CD14-positive monocyte (primary cell): ENCODE data around the gene INPP4B. TPM values are rescaled to one million over a fixed set of nuclear protein-coding genes. Genes with fewer than 3 reads are reported as not detected.

ENCODE experiments used
- DNase-seq, 3 donors: peaks; one replicate each; pipeline ENCODE4 v3.0.0-alpha.2; 2011 to 2022
- H2AFZ ChIP-seq: 2 replicates; pipeline ENCODE4 v1.6.0; 2012; ENCODE audit warnings: mild to moderate bottlenecking, low read depth, low read length, inconsistent platforms; ENCODE audit not compliant: insufficient read depth, poor library complexity, severe bottlenecking
- H3K27ac ChIP-seq, 2 donors: 1 replicate in 1 of 2; 2 replicates in 1 of 2; pipeline ENCODE4 v1.5.1; 2012 to 2013; ENCODE audit warnings: low read length in 2 of 2, control low read depth in 1 of 2, inconsistent platforms in 1 of 2, low read depth in 1 of 2, mild to moderate bottlenecking in 1 of 2
- H3K27me3 ChIP-seq, 2 donors: one replicate each; pipeline versions ENCODE4 v1.6.0 to v1.6.1; 2011 to 2013; ENCODE audit warnings: low read length in 2 of 2; ENCODE audit not compliant: control insufficient read depth in 2 of 2, insufficient read depth in 2 of 2
- H3K36me3 ChIP-seq, 2 donors: replicated peaks in 1 of 2; 1 replicate in 1 of 2; 2 replicates in 1 of 2; pipeline versions ENCODE4 v1.5.1 to v1.6.1; 2012 to 2013; ENCODE audit warnings: low read length in 2 of 2, control low read depth in 1 of 2, inconsistent platforms in 1 of 2, mild to moderate bottlenecking in 1 of 2; ENCODE audit not compliant: insufficient read depth in 2 of 2, control insufficient read depth in 1 of 2
- H3K4me1 ChIP-seq, 2 donors: 1 replicate in 1 of 2; 2 replicates in 1 of 2; pipeline versions ENCODE4 v1.5.1 to v1.6.1; 2012 to 2013; ENCODE audit warnings: low read length in 2 of 2, control low read depth in 1 of 2, inconsistent platforms in 1 of 2, mild to moderate bottlenecking in 1 of 2, moderate library complexity in 1 of 2; ENCODE audit not compliant: insufficient read depth in 2 of 2, control insufficient read depth in 1 of 2
- H3K4me2 ChIP-seq: replicated peaks from 2 replicates; pipeline ENCODE3; 2012; ENCODE audit warnings: low read length, moderate library complexity, mild to moderate bottlenecking; ENCODE audit not compliant: poor library complexity, severe bottlenecking; ENCODE audit errors: extremely low read depth
- H3K4me3 ChIP-seq, 3 experiments: fragments of 200-600 bp in 1 of 3; sonication (generic) in 1 of 3; replicated peaks in 1 of 3; 1 replicate in 2 of 3; 2 replicates in 1 of 3; pipeline ENCODE4 v1.5.1; 2011 to 2013; ENCODE audit warnings: low read length in 3 of 3, mild to moderate bottlenecking in 3 of 3, control low read depth in 2 of 3, low read depth in 2 of 3, inconsistent platforms in 1 of 3, moderate library complexity in 1 of 3
- H3K79me2 ChIP-seq: 2 replicates; pipeline ENCODE4 v1.6.0; 2012; ENCODE audit warnings: mild to moderate bottlenecking, control low read depth, inconsistent platforms, low read length, moderate library complexity; ENCODE audit not compliant: insufficient read depth
- H3K9ac ChIP-seq: 2 replicates; pipeline ENCODE4 v1.6.0; 2017; ENCODE audit warnings: low read length, mild to moderate bottlenecking; ENCODE audit not compliant: insufficient read depth, poor library complexity, severe bottlenecking
- H3K9me3 ChIP-seq, 2 donors: replicated peaks in 1 of 2; 1 replicate in 1 of 2; 2 replicates in 1 of 2; pipeline versions ENCODE4 v1.5.1 to v1.6.1; 2012 to 2013; ENCODE audit warnings: low read length in 2 of 2, control low read depth in 1 of 2; ENCODE audit not compliant: control insufficient read depth in 1 of 2, insufficient read depth in 1 of 2
- H4K20me1 ChIP-seq: 2 replicates; pipeline ENCODE4 v1.6.0; 2012; ENCODE audit warnings: mild to moderate bottlenecking, low read length, control low read depth, moderate library complexity; ENCODE audit not compliant: insufficient read depth
- H3K27ac Mint-ChIP-seq, 7 donors: one replicate each; pipeline ENCODE4 v1.8.0; 2020; ENCODE audit warnings: mild to moderate bottlenecking in 7 of 7, mixed read lengths in 7 of 7, moderate library complexity in 6 of 7, inconsistent platforms in 2 of 7
- H3K27me3 Mint-ChIP-seq, 3 donors: one replicate each; pipeline ENCODE4 v1.8.0; 2021 to 2022; ENCODE audit warnings: low read depth in 3 of 3, mild to moderate bottlenecking in 3 of 3, mixed read lengths in 3 of 3, moderate library complexity in 3 of 3, inconsistent platforms in 1 of 3
- H3K36me3 Mint-ChIP-seq, 2 donors: one replicate each; pipeline ENCODE4 v1.8.0; 2020; ENCODE audit warnings: mixed read lengths in 2 of 2, inconsistent platforms in 1 of 2, mild to moderate bottlenecking in 1 of 2
- H3K4me1 Mint-ChIP-seq: one replicate; pipeline ENCODE4 v1.8.0; 2020; ENCODE audit warnings: mild to moderate bottlenecking, mixed read lengths
- H3K4me3 Mint-ChIP-seq, 2 donors: one replicate each; pipeline ENCODE4 v1.8.0; 2020; ENCODE audit warnings: mild to moderate bottlenecking in 2 of 2, mixed read lengths in 2 of 2, moderate library complexity in 1 of 2
- H3K9me3 Mint-ChIP-seq, 7 donors: one replicate each; pipeline ENCODE4 v1.8.0; 2020 to 2022; ENCODE audit warnings: mixed read lengths in 7 of 7, mild to moderate bottlenecking in 6 of 7, moderate library complexity in 6 of 7, inconsistent platforms in 2 of 7
- WGBS: methylation state at CpG from one replicate; pipeline ENCODE4 v1.1.5; 2013; ENCODE audit warnings: missing lambda C conversion rate; ENCODE audit not compliant: insufficient coverage; 5-methylcytosine and 5-hydroxymethylcytosine counted together
- intact Hi-C, 2 donors: fragments of 100-400 bp; cut with micrococcal nuclease; formaldehyde crosslinking; loops; one replicate each; pipeline versions ENCODE4 v1.15.0 to v1.15.1; 2023
- polyA plus RNA-seq, 3 donors: library from polyadenylated mRNA; depleted of rRNA in 1 of 3; unstranded in 2 of 3; stranded (reverse) in 1 of 3; fragments of 300-500 nt in 2 of 3; fragments of >200 nt in 1 of 3; fragmentation: Illumina TruSeq in 2 of 3; gene quantifications; 1 replicate in 2 of 3; 2 replicates in 1 of 3; pipeline ENCODE4 v1.2.3, GENCODE V29; 2012 to 2021
- TF ChIP-seq, protein P1 (sequence below): fragments of 200-600 bp; IDR thresholded peaks from one replicate; pipeline ENCODE4 v1.8.0; 2022; ENCODE audit warnings: antibody characterized with exemption, mild to moderate bottlenecking

The INPP4B gene
- polyA plus RNA-seq, 3 donors, result 0.13 to 0.38 (median 0.22) TPM

DNA sequence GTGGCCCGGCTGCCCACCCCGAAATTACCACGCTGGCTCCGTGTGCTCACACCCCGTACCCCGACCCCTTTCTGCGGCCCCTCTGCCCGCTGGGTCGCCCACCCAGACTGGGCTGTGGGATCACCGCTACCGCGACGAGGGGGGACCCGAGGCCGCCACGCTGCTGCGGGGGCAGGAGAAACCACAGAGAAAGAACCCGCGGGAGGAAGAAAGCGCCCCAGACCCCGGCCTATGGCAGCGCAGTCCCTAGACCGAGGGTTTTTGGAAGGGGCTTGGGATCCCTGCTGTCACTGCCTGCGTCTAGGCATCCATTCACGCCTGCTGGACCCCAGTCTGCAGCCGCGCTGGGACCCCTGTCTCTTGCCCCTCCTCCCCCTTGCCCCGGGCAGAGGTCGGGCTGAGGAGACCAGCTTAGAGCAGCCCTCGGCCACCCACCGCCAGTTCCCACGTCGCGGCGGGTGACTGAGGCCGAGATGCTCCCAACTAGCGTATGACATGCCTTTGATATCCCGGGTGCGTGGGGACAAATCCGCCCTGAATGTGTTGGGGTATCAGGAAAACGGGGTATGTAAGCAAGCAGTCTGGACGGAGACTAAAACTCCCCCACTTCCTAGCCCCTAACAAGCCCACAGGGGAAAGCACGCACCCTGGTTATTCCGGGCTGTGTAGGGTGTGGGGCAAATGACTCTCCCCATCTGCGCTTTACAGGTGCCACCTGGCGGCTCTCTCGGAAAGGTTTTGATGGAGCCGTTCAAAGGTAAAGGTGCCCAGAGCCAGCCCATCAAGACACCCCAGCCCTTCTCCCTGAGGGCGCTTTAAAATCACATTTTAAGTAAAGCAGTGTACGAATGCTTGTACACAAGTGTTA, 862 bp upstream of the INPP4B start:
- intact Hi-C loops, result no loop called here
- Mint-ChIP-seq H3K27ac (no peak overlapping the region), H3K27me3 (peaks cover 48 to 53% (median 50%) of the 10 kb centered on the region in 3 donors), H3K9me3 (peaks cover 0 to 11% (median 2%) of the 10 kb centered on the region in 7 donors), H3K36me3 (peaks cover 0 to 1% of the 10 kb centered on the region in 2 donors), H3K4me1 (peaks cover 22% of the 10 kb centered on the region), H3K4me3 (peak overlapping the region; percentile 88 to 97)
- Histone ChIP-seq H3K4me3 (peak overlapping the region; percentile 43 to 77 (median 53)), H3K27me3 (peaks cover 38 to 48% of the 10 kb centered on the region in 2 donors), H3K79me2 (no peaks in the 10 kb centered on the region), H3K36me3 (no peaks in the 10 kb centered on the region), H3K4me1 (peaks cover 20 to 26% of the 10 kb centered on the region in 2 donors), H2AFZ (peak overlapping the region; percentile 82), H3K27ac (no peak overlapping the region), H3K9me3 (peaks cover 0 to 9% of the 10 kb centered on the region in 2 donors), H3K4me2 (peak overlapping the region; percentile 87), H4K20me1 (no peaks in the 10 kb centered on the region), H3K9ac (peak overlapping the region; percentile 44)
- DNase-seq, result no peak
- TF ChIP-seq, protein P1, sequence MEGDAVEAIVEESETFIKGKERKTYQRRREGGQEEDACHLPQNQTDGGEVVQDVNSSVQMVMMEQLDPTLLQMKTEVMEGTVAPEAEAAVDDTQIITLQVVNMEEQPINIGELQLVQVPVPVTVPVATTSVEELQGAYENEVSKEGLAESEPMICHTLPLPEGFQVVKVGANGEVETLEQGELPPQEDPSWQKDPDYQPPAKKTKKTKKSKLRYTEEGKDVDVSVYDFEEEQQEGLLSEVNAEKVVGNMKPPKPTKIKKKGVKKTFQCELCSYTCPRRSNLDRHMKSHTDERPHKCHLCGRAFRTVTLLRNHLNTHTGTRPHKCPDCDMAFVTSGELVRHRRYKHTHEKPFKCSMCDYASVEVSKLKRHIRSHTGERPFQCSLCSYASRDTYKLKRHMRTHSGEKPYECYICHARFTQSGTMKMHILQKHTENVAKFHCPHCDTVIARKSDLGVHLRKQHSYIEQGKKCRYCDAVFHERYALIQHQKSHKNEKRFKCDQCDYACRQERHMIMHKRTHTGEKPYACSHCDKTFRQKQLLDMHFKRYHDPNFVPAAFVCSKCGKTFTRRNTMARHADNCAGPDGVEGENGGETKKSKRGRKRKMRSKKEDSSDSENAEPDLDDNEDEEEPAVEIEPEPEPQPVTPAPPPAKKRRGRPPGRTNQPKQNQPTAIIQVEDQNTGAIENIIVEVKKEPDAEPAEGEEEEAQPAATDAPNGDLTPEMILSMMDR, result no peak
- under 1% methylated on average over 41 of the region's 50 CpGs for WGBS

DNA sequence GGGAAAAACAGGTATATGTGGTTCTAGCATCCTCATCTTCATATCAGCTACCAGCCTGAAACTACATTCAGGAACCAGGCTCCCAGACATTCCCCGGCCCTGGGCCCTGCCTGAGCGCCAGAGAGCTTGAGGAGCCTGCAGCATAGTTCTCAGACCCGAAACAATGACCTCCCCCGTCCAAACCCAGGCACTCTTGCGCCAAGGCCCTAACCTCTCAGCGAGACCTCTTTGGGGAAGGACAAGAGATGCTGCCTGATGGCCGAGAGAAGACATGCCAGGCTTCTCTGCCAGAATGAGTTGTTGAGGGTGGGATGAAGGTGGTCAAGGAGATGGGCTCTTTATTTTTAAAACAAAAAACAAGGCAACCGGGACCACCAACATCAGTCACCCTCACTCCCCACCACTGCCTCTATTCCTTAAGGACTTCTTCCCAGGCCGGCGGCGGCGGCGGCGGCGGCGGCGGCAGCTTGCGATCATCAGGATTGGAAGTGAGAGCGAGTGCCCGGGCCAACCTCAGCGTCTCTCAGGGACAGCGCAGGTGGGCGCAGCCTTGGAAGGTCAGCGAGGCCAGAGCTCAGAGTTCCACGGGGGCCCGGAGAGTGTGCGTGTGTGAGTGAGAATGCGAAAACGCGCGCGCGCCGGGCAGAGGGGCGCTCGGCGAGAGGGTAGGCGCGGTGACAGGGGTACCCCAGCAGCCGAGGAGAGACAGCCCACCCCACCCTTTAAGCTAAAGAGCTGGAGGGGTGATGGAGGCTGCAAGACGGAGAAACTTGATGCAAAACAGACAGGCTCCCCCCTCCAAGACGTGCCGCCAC, 601 bp downstream of the INPP4B start:
- Mint-ChIP-seq H3K36me3 (peaks cover 0 to 1% of the 10 kb centered on the region in 2 donors), H3K4me3 (peak overlapping the region; percentile 88 to 97), H3K4me1 (peaks cover 22% of the 10 kb centered on the region), H3K27ac (peak overlapping the region in 1 of 7 donors; percentile 72), H3K27me3 (peaks cover 48 to 53% (median 50%) of the 10 kb centered on the region in 3 donors), H3K9me3 (peaks cover 0 to 11% (median 2%) of the 10 kb centered on the region in 7 donors)
- peaks cover 20 to 26% of the 10 kb centered on the region in 2 donors for H3K4me1 ChIP-seq
- H3K36me3 ChIP-seq, result no peaks in the 10 kb centered on the region
- DNase-seq, result no peak
- intact Hi-C loops, result no loop called here
- peak overlapping the region; percentile 87 for H3K4me2 ChIP-seq
- H3K27ac ChIP-seq, result no peak overlapping the region
- H3K79me2 ChIP-seq, result no peaks in the 10 kb centered on the region
- peak overlapping the region; percentile 44 for H3K9ac ChIP-seq
- TF ChIP-seq, protein P1, result no peak
- 0% methylated on average over 29 of the region's 43 CpGs for WGBS
- H2AFZ ChIP-seq, result peak overlapping the region; percentile 82
- H4K20me1 ChIP-seq, result no peaks in the 10 kb centered on the region
- H3K4me3 ChIP-seq, result peak overlapping the region; percentile 43 to 77 (median 53)
- peaks cover 0 to 9% of the 10 kb centered on the region in 2 donors for H3K9me3 ChIP-seq
- peaks cover 38 to 48% of the 10 kb centered on the region in 2 donors for H3K27me3 ChIP-seq
